SU-DHL-6 (cell line): ENCODE results near the gene KCND3.

Source experiments
- H2AFZ ChIP-seq: fragments of 200-600 bp; sonication (generic); 2 replicates; pipeline ENCODE4 v1.6.1; 2014; ENCODE audit warnings: low read depth, mild to moderate bottlenecking, moderate library complexity, mixed read lengths, antibody characterized with exemption, low read length; ENCODE audit not compliant: severe bottlenecking
- H3F3A ChIP-seq: fragments of 200-600 bp; shearing (Covaris generic); 2 replicates; pipeline ENCODE4 v1.6.0; 2016; ENCODE audit warnings: antibody characterized with exemption, mild to moderate bottlenecking; ENCODE audit not compliant: insufficient read depth
- H3K27ac ChIP-seq: fragments of 200-600 bp; sonication (generic); 2 replicates; pipeline ENCODE4 v1.5.1; 2016; ENCODE audit warnings: low read depth, mild to moderate bottlenecking, low read length, moderate library complexity, mixed read lengths
- H3K27me3 ChIP-seq: fragments of 200-600 bp; sonication (generic), shearing (Covaris generic); 2 replicates; pipeline ENCODE4 v1.6.0; 2014; ENCODE audit warnings: mild to moderate bottlenecking, low read length
- H3K36me3 ChIP-seq: fragments of 200-600 bp; sonication (generic); 2 replicates; pipeline ENCODE4 v1.6.1; 2014; ENCODE audit warnings: mild to moderate bottlenecking, low read length, mixed read lengths
- H3K4me2 ChIP-seq: fragments of 300-600, 200-600 bp; shearing (Covaris generic), sonication (generic); 2 replicates; pipeline ENCODE4 v1.6.0; 2014; ENCODE audit warnings: low read length, low read depth, mild to moderate bottlenecking; ENCODE audit not compliant: poor library complexity, severe bottlenecking
- H3K4me3 ChIP-seq: fragments of 200-600 bp; sonication (generic); 2 replicates; pipeline ENCODE4 v1.5.1; 2014; ENCODE audit warnings: antibody characterized with exemption, low read length, mild to moderate bottlenecking, mixed read lengths; ENCODE audit not compliant: insufficient read depth, poor library complexity, severe bottlenecking
- H3K79me2 ChIP-seq: fragments of 200-600 bp; sonication (generic); 2 replicates; pipeline ENCODE4 v1.6.1; 2014; ENCODE audit warnings: mild to moderate bottlenecking, low read length, moderate library complexity; ENCODE audit not compliant: insufficient read depth
- H3K9ac ChIP-seq: fragments of 200-600 bp; sonication (generic); 2 replicates; pipeline ENCODE4 v1.7.0; 2014; ENCODE audit warnings: mild to moderate bottlenecking, low read length
- H3K9me2 ChIP-seq: fragments of 200-600 bp; sonication (generic); replicated peaks from 2 replicates; pipeline ENCODE4 v1.6.1; 2014; ENCODE audit warnings: low read length; ENCODE audit not compliant: insufficient read depth
- H3K9me3 ChIP-seq: fragments of 200-600 bp; sonication (generic); 2 replicates; pipeline ENCODE4 v1.6.1; 2014; ENCODE audit warnings: low read length, mixed read lengths; ENCODE audit not compliant: insufficient read depth
- H4K20me1 ChIP-seq: fragments of 200-600 bp; sonication (generic); 2 replicates; pipeline ENCODE4 v1.6.1; 2014; ENCODE audit warnings: low read depth, mild to moderate bottlenecking, antibody characterized with exemption, low read length, moderate library complexity, mixed read lengths
- EZH2phosphoT487 ChIP-seq: fragments of 200-600 bp; sonication (generic), shearing (Covaris generic); conservative IDR thresholded peaks from 2 replicates; pipeline ENCODE4 v1.6.1; 2018; ENCODE audit warnings: mild to moderate bottlenecking, antibody characterized with exemption, low read length, moderate library complexity, mixed read lengths
- TF ChIP-seq, protein P1 (sequence below): fragments of 200-600 bp; sonication (generic); IDR thresholded peaks from one replicate; pipeline ENCODE4 v1.5.1; 2017; ENCODE audit warnings: antibody characterized with exemption, mild to moderate bottlenecking, low read length, moderate library complexity; ENCODE audit not compliant: insufficient read depth, poor library complexity, severe bottlenecking

The KCND3 gene

GRCh38 chr1:111884772-111885443 lies 104.6 kb downstream of the KCND3 start:
- Histone ChIP-seq H3K79me2 (no peaks in the 10 kb centered on the region), H3K4me3 (no peak overlapping the region), H3K9ac (no peak overlapping the region), H4K20me1 (no peaks in the 10 kb centered on the region), H3K27me3 (no peaks in the 10 kb centered on the region), H3K4me2 (no peak overlapping the region), H2AFZ (no peak overlapping the region), H3K9me2 (no peaks in the 10 kb centered on the region), H3K36me3 (no peaks in the 10 kb centered on the region), H3K27ac (no peak overlapping the region), H3K9me3 (no peaks in the 10 kb centered on the region), H3F3A (no peaks in the 10 kb centered on the region)
- TF ChIP-seq, protein P1, sequence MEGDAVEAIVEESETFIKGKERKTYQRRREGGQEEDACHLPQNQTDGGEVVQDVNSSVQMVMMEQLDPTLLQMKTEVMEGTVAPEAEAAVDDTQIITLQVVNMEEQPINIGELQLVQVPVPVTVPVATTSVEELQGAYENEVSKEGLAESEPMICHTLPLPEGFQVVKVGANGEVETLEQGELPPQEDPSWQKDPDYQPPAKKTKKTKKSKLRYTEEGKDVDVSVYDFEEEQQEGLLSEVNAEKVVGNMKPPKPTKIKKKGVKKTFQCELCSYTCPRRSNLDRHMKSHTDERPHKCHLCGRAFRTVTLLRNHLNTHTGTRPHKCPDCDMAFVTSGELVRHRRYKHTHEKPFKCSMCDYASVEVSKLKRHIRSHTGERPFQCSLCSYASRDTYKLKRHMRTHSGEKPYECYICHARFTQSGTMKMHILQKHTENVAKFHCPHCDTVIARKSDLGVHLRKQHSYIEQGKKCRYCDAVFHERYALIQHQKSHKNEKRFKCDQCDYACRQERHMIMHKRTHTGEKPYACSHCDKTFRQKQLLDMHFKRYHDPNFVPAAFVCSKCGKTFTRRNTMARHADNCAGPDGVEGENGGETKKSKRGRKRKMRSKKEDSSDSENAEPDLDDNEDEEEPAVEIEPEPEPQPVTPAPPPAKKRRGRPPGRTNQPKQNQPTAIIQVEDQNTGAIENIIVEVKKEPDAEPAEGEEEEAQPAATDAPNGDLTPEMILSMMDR: no peak
- TF ChIP-seq EZH2phosphoT487: no peak

GRCh38 chr1:111882986-111883560 lies 106.4 kb downstream of the KCND3 start:
- Histone ChIP-seq H3K9me2 (no peaks in the 10 kb centered on the region), H3K9me3 (no peaks in the 10 kb centered on the region), H3K4me3 (no peak overlapping the region), H3K9ac (no peak overlapping the region), H3K4me2 (no peak overlapping the region), H4K20me1 (no peaks in the 10 kb centered on the region), H2AFZ (no peak overlapping the region), H3K79me2 (no peaks in the 10 kb centered on the region), H3K27me3 (no peaks in the 10 kb centered on the region), H3K36me3 (no peaks in the 10 kb centered on the region), H3K27ac (no peak overlapping the region), H3F3A (no peaks in the 10 kb centered on the region)
- TF ChIP-seq EZH2phosphoT487: no peak
- TF ChIP-seq, protein P1: no peak

DNA sequence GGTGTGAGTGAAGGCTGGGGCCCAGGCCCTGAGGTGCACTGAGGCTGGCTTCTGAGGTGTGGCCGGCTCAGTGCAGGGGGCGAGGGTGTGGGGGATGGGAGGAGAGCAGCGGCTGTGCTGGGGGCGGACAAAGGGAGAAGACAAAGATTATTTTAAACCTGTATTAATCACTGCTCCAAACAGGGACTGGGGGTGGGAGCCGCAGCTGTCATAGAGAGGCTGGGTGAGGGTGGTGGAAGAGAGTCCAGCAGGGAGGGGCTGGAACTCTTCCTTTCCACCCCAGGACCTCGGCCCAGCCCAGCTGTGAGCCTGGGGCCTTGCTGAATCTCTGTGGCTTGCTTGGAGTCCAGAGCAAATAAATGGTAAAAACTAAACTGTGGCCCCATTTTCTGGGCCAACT lies 106.9 kb downstream of the KCND3 start:
- H3K9me3 ChIP-seq: no peaks in the 10 kb centered on the region
- no peaks in the 10 kb centered on the region for H3K79me2 ChIP-seq
- H4K20me1 ChIP-seq: no peaks in the 10 kb centered on the region
- H3K4me2 ChIP-seq: no peak overlapping the region
- no peaks in the 10 kb centered on the region for H3K27me3 ChIP-seq
- TF ChIP-seq, protein P1: no peak
- TF ChIP-seq EZH2phosphoT487: no peak
- no peak overlapping the region for H3K9ac ChIP-seq
- no peak overlapping the region for H2AFZ ChIP-seq
- no peak overlapping the region for H3K27ac ChIP-seq
- no peak overlapping the region for H3K4me3 ChIP-seq
- H3K36me3 ChIP-seq: no peaks in the 10 kb centered on the region
- H3F3A ChIP-seq: no peaks in the 10 kb centered on the region
- H3K9me2 ChIP-seq: no peaks in the 10 kb centered on the region
